Endothelial cell of umbilical vein (primary cell): ENCODE results near the gene NCOR1. TPM values are rescaled to one million over a fixed set of nuclear protein-coding genes. Genes with fewer than 3 reads are reported as not detected.

ENCODE experiments used
- BruUV-seq: library from RNA; stranded (reverse); fragments of 400-500 nt; replicated peaks from 2 replicates; lab custom pipeline; 2021; lab: Mats Ljungman, UMichigan
- CTCF ChIA-PET: fragments of 300-600, 350-600 bp; sonication (Branson Sonifier 250); formaldehyde crosslinking; loops from one replicate; lab custom pipeline; 2021; ENCODE audit warnings: antibody characterized with exemption, inconsistent platforms; lab: Charles Lee
- POLR2A ChIA-PET: fragments of 300-600, 350-600 bp; sonication (Branson Sonifier 250); formaldehyde crosslinking; loops from one replicate; lab custom pipeline; 2021; ENCODE audit warnings: antibody characterized with exemption, inconsistent platforms; lab: Charles Lee
- DNase-seq: peaks from one replicate; pipeline ENCODE4 v3.0.0-alpha.2; 2011; ENCODE audit warnings: low read depth, low spot score
- FAIRE-seq: peaks from 2 replicates; lab custom pipeline; 2011; peaks lifted over from hg19 to GRCh38; lab: Jason Lieb, UNC
- H2AFZ ChIP-seq: 2 replicates; pipeline ENCODE4 v1.6.0; 2012; ENCODE audit warnings: low read depth, low read length, control low read depth, inconsistent platforms
- H3K27ac ChIP-seq: 2 replicates; pipeline ENCODE4 v1.5.1; 2011; ENCODE audit warnings: low read depth, mild to moderate bottlenecking, control low read depth, low read length, moderate library complexity; ENCODE audit not compliant: insufficient read depth
- H3K27me3 ChIP-seq, 2 experiments: 2 replicates each; pipeline versions ENCODE4 v1.6.0 to v1.6.1; 2011; ENCODE audit warnings: low read length in 2 of 2, mixed read lengths in 1 of 2; ENCODE audit not compliant: control insufficient read depth in 2 of 2, insufficient read depth in 2 of 2
- H3K36me3 ChIP-seq, 2 experiments: 2 replicates in 1 of 2; 3 replicates in 1 of 2; pipeline ENCODE4 v1.5.1; 2011; ENCODE audit warnings: low read length in 2 of 2, mild to moderate bottlenecking in 1 of 2, moderate library complexity in 1 of 2; ENCODE audit not compliant: control insufficient read depth in 2 of 2, insufficient read depth in 2 of 2; ENCODE audit errors: extremely low read depth in 1 of 2
- H3K4me1 ChIP-seq: 3 replicates; pipeline ENCODE4 v1.5.1; 2011; ENCODE audit warnings: mild to moderate bottlenecking, low read length; ENCODE audit not compliant: control insufficient read depth, insufficient read depth; ENCODE audit errors: extremely low read depth
- H3K4me2 ChIP-seq: 2 replicates; pipeline ENCODE4 v1.6.1; 2011; ENCODE audit warnings: low read length, control low read depth, mixed read lengths; ENCODE audit not compliant: insufficient read depth
- H3K4me3 ChIP-seq, 3 experiments: fragments of 200-600 bp in 1 of 3; sonication (generic), shearing (Covaris generic) in 1 of 3; replicated peaks in 1 of 3; 2 replicates each; pipeline ENCODE4 v1.5.1; 2011 to 2016; ENCODE audit warnings: control low read depth in 3 of 3, low read length in 3 of 3, mild to moderate bottlenecking in 2 of 3, inconsistent platforms in 1 of 3, low read depth in 1 of 3, moderate library complexity in 1 of 3; ENCODE audit not compliant: insufficient read depth in 1 of 3
- H3K79me2 ChIP-seq: 2 replicates; pipeline ENCODE4 v1.6.0; 2012; ENCODE audit warnings: low read length, inconsistent platforms; ENCODE audit not compliant: control insufficient read depth, insufficient read depth
- H3K9ac ChIP-seq: replicated peaks from 2 replicates; pipeline ENCODE3; 2011; ENCODE audit warnings: low read length, control low read depth; ENCODE audit not compliant: insufficient read depth; ENCODE audit errors: extremely low read depth
- H3K9me1 ChIP-seq: replicated peaks from 3 replicates; pipeline ENCODE4 v1.6.0; 2011; ENCODE audit warnings: mild to moderate bottlenecking, low read length; ENCODE audit not compliant: control insufficient read depth, insufficient read depth; ENCODE audit errors: extremely low read depth
- H3K9me3 ChIP-seq: replicated peaks from 2 replicates; pipeline ENCODE4 v1.5.1; 2012; ENCODE audit warnings: low read length, inconsistent platforms; ENCODE audit not compliant: control insufficient read depth, insufficient read depth
- H4K20me1 ChIP-seq: replicated peaks from 2 replicates; pipeline ENCODE3; 2011; ENCODE audit warnings: mild to moderate bottlenecking, low read length; ENCODE audit not compliant: control insufficient read depth, insufficient read depth; ENCODE audit errors: extremely low read depth
- CTCF ChIP-seq, 2 donors: IDR thresholded peaks; 1 replicate in 1 of 2; 2 replicates in 1 of 2; pipeline ENCODE4 v1.5.1; 2011; ENCODE audit warnings: low read length in 2 of 2, mild to moderate bottlenecking in 2 of 2, moderate library complexity in 2 of 2, control low read depth in 1 of 2, inconsistent platforms in 1 of 2, low read depth in 1 of 2; ENCODE audit not compliant: insufficient read depth in 1 of 2; ENCODE audit errors: extremely low read depth in 1 of 2
- EZH2 ChIP-seq: IDR thresholded peaks from 2 replicates; pipeline ENCODE4 v1.6.1; 2012; ENCODE audit warnings: borderline replicate concordance, low read depth, mild to moderate bottlenecking, moderate library complexity, low read length, inconsistent platforms; ENCODE audit not compliant: severe bottlenecking
- FOS ChIP-seq: IDR thresholded peaks from 2 replicates; pipeline ENCODE4 v1.6.1; 2011; ENCODE audit warnings: mild to moderate bottlenecking, low read length, moderate library complexity, borderline replicate concordance; ENCODE audit not compliant: insufficient read depth
- GATA2 ChIP-seq: IDR thresholded peaks from 2 replicates; pipeline ENCODE4 v1.7.0; 2011; ENCODE audit warnings: low read depth, mild to moderate bottlenecking, moderate library complexity, mixed read lengths, low read length; ENCODE audit not compliant: insufficient read length, insufficient read depth
- JUN ChIP-seq: IDR thresholded peaks from 2 replicates; pipeline ENCODE4 v1.6.1; 2011; ENCODE audit warnings: borderline replicate concordance, low read depth; ENCODE audit not compliant: insufficient read length, insufficient read depth
- MAX ChIP-seq: IDR thresholded peaks from 2 replicates; pipeline ENCODE4 v1.6.1; 2011; ENCODE audit not compliant: insufficient read depth, insufficient read length
- MYC ChIP-seq: IDR thresholded peaks from one replicate; pipeline ENCODE4 v1.6.1; 2011; ENCODE audit warnings: mild to moderate bottlenecking, low read depth, low read length
- POLR2A ChIP-seq: IDR thresholded peaks from 2 replicates; pipeline ENCODE4 v1.6.1; 2012; ENCODE audit warnings: low read depth, mild to moderate bottlenecking, control low read depth, low read length
- POLR2AphosphoS5 ChIP-seq: IDR thresholded peaks from 2 replicates; pipeline ENCODE4 v1.6.1; 2012; ENCODE audit warnings: low read depth, mild to moderate bottlenecking, control low read depth, low read length, moderate library complexity; ENCODE audit not compliant: insufficient read depth
- dilution Hi-C: fragments of 300-500 bp; cut with MboI; formaldehyde crosslinking; loops from one replicate; pipeline ENCODE4 v1.15.0; 2019; ENCODE audit warnings: low sequenced_read_pairs; ENCODE audit not compliant: extremely low pct_ligation_motif_present
- intact Hi-C: fragments of 100-400 bp; cut with micrococcal nuclease; formaldehyde crosslinking; loops from one replicate; pipeline ENCODE4 v1.10.0; 2022
- polyA plus RNA-seq, 4 experiments: library from polyadenylated mRNA; depleted of rRNA in 3 of 4; stranded (reverse) in 3 of 4; unstranded in 1 of 4; fragments of >200 nt; gene quantifications; 2 replicates each; pipeline versions ENCODE4 v1.2.1 to v1.2.3, GENCODE V29; 2011 to 2012; ENCODE audit warnings: missing spikeins in 1 of 4
- total RNA-seq: library from RNA; stranded (reverse); gene quantifications from 2 replicates; pipeline ENCODE4 v1.2.3, GENCODE V29; 2021

NCOR1 gene
- total and polyA plus RNA-seq, 2 donors (not counting 3 experiments of a cell fraction or from before 2014, with no cell fraction given) = 90.0 to 134 TPM

GRCh38 chr17:16243385-16243784, 28.1 kb upstream of the NCOR1 start:
- no peak for DNase-seq
- H3K36me3 ChIP-seq = no peaks in the 10 kb centered on the region
- H3K9ac ChIP-seq = no peak overlapping the region
- no peaks in the 10 kb centered on the region for H3K9me1 ChIP-seq
- no peaks in the 10 kb centered on the region for H4K20me1 ChIP-seq
- dilution Hi-C loops = no loop called here
- FAIRE-seq = no peak
- no peak overlapping the region for H3K4me3 ChIP-seq
- no peak for TF ChIP-seq GATA2
- TF ChIP-seq CTCF (IDR thresholded peaks at IDR 0.05; ENCODE audit: extremely low read depth in 1 of 2, insufficient read depth in 1 of 2, low read depth in 1 of 2, low read length in 2 of 2) = no peak
- no peak for TF ChIP-seq MYC
- no peak for TF ChIP-seq JUN
- no peak for TF ChIP-seq POLR2AphosphoS5
- no peak for TF ChIP-seq MAX
- no peak for TF ChIP-seq FOS
- no peak for TF ChIP-seq POLR2A
- no peak for TF ChIP-seq EZH2
- H3K4me2 ChIP-seq = no peak overlapping the region
- intact Hi-C loops = no loop called here
- ChIA-PET CTCF (interaction anchor here (1.1 to 1.5 kb wide), 2 partner anchors 13 to 120 kb away, joined by 3 read pairs; no protein-coding TSS in a partner anchor), POLR2A (no interaction called here)
- no peaks in the 10 kb centered on the region for H3K79me2 ChIP-seq
- H3K27ac ChIP-seq = no peak overlapping the region
- H2AFZ ChIP-seq = no peak overlapping the region
- no TSS peak for BruUV-seq
- no peaks in the 10 kb centered on the region for H3K27me3 ChIP-seq
- H3K9me3 ChIP-seq = no peaks in the 10 kb centered on the region
- no peaks in the 10 kb centered on the region for H3K4me1 ChIP-seq
